Measurements from ENCODE around the gene AXIN1. TPM values are rescaled to one million over a fixed set of nuclear protein-coding genes. Genes with fewer than 3 reads are reported as not detected.

AXIN1 gene
- total RNA-seq, 1 donor from 2014 or later: 19.4 TPM

DNA sequence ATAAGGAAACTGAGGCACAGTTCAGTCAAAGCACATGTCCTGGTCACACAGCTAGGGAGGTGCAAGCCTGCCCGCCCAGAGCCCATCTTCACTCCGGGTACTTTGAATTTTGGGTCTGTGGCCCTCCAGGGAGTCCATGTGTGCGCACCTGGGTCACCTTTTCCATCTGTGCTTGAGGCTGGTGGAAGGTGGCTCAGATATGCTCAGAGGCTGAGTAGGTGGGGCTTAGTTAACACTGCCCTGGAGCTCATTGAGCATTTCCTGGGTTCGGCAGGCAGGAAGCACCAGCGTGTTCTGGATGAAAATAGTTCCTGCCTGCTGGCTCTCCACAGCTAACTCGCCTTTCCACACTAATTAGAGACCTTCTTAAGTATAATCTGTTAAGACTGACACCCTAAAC is 98.7 kb downstream of the AXIN1 start:
- DNase-seq (ENCODE audit: low spot score): no peak

DNA sequence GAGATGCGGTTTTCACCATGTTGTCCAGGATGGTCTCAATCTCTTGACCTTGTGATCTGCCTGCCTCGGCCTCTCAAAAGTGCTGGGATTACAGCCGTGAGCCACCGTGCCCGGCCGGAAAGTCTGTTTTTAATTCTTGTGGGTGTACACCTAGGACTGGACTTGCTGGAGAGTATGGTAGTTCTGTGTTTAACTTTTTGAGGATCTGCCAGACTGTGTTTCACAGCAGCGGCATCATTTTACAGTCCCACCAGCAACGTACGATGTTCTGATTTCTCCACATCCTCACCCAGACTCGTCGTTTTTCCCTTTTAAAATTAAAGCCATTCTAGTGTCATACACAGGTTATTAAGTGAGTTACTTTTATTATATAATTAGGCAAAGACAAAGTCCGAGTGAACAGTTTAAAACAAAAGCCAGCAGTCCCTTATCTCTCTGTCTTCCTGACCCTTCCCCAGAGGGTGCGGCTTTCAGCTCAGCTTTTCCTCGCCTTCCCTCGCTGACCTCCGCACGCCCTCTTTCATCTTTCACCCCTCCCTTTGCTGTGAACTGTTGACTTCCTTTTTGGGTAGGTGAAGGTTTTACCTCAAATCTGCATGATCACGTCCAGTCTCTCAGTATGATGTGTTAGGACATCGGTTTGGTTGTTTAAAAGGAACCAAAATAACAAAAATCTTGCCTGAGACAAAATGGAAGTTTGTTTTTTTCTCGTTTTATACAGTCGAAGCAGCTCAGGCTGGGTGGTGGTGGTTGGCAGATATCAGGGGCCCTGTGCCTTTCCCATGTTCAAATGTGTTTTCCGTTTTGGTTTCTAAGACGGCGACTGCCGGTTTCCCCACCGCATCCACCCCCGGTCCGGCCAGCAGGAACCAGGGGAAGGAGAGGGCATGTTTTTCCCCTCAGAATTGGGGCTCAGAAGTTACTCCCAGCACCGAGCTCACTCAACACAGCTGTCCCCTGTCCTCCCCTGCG is 99.9 kb downstream of the AXIN1 start:
- no peak for DNase-seq (ENCODE audit: low spot score)

DNA sequence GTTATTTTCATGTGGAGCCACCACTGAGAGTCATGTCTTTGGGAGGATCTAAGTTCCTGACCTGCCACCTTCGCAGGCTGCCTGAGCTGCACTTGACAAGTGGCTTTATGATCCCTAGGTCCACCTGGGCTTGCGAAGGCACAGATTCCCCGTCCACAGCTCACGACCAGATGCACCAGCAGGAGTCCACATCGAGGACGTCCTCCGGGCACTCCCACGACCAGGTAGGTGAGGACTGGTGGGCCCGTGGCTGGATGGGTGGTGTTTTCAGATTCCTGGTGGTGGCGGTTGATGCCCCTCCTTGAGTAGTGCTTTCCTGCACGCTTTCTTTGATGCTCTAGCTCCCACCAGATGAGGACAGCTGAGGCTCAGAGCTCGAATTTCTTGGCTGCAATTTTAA is 103.1 kb downstream of the AXIN1 start:
- no peak for DNase-seq (ENCODE audit: low spot score)

DNA sequence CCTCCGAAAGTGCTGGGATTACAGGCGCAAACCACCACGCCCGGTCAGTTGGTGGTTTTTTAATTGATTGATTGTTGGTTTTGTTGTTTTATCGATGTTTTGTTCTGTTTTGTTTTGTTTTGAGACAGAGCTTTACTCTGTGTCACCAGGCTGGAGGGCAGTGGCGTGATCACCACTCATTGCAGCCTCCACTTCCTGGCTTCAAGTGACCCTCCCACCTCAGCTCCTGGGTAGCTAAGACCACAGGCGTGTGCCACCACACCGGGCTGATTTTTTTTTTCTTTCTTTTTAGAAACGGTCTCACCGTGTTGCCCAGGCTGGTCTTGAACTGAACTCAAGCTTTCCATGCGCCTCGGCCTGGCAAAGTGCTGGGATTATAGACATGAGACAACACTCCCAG is 105.5 kb downstream of the AXIN1 start:
- DNase-seq (ENCODE audit: low spot score): no peak

DNA sequence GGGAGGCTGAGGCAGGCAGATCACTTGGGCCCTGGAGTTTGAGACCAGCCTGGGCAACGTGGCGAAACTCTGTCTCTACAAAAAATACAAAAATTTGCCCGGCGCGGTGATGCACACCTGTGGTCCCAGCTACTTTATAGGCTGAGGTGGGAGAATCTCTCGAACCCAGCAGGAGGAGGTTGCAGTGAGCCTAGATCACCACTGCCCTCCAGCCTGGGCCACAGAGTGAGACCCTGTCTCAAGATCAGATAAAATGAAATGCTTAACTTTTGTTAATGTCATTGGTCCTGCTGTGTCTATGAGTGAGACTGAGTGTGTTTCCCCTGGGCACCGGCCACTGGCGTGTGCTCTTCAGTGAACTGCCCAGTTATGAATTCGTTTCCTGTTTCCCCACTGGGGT is 107.4 kb downstream of the AXIN1 start:
- DNase-seq (ENCODE audit: low spot score): no peak

DNA sequence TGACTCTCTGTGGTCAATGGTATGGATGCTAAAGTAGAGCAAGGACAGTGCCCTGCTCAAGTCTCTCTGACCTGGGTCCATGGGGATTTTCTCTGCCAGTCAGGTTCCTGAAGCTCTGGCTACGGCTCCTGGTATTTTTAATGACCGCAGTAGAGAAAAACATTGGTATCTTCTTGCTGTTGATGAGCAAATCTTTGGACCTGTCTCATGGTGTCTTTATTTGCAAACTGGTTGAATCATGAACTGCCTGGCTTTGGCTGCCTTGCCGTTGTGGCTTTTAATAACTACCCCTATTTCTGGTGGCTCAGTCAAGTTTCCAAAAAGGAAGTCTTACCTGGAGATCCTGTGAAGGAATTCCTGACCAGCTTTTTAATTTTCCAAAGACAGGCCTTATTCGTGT is 109.2 kb downstream of the AXIN1 start:
- no peak for DNase-seq (ENCODE audit: low spot score)

GRCh38 chr16:242281-242680 is 110.2 kb downstream of the AXIN1 start:
- no peak for DNase-seq (ENCODE audit: low spot score)

- DNase-seq (ENCODE audit: low spot score): no peak
Observed at GRCh38 chr16:240559-240958, 112.0 kb downstream of the AXIN1 start.

DNA sequence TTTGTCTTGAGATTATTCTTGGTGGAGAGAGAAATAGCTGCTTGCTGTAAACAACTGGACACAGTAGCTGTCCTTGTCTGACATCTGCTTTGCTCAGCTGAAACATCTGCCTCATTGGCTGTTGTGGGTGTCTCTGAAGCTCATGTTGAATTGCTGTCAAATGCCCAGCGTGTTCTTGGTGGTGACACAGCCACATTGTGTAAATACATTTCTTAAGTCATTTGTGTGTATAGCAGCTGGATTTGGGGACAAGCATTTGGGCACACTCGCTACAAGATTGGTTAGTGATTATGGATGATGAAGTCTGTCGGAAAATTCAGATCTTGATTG is 112.6 kb downstream of the AXIN1 start:
- no peak for DNase-seq (ENCODE audit: low spot score)

Other genes with a start within 250 kb of the AXIN1 start
- gene NPRL3, start 214.1 kb downstream of the AXIN1 start, total RNA-seq: 22.5 TPM
- not detected for gene HBZ, start 200.1 kb downstream of the AXIN1 start, total RNA-seq
- gene HBM, start 186.7 kb downstream of the AXIN1 start, total RNA-seq: not detected
- gene HBA2, start 179.8 kb downstream of the AXIN1 start, total RNA-seq: 248 TPM
- gene HBA1, start 176.0 kb downstream of the AXIN1 start, total RNA-seq: 275 TPM
- not detected for gene HBQ1, start 172.3 kb downstream of the AXIN1 start, total RNA-seq
- gene LUC7L, start 123.3 kb downstream of the AXIN1 start, total RNA-seq: 56.7 TPM
- 90.6 TPM for gene FAM234A, start 117.9 kb downstream of the AXIN1 start, total RNA-seq
- 21.4 TPM for gene RGS11, start 76.8 kb downstream of the AXIN1 start, total RNA-seq
- 8.6 TPM for gene ARHGDIG, start 72.1 kb downstream of the AXIN1 start, total RNA-seq
- 2.2 TPM for gene PDIA2, start 69.6 kb downstream of the AXIN1 start, total RNA-seq
- 40.1 TPM for gene MRPL28, start 17.8 kb upstream of the AXIN1 start, total RNA-seq
- 39.0 TPM for gene PGAP6, start 29.3 kb upstream of the AXIN1 start, total RNA-seq
- 139 TPM for gene NME4, start 44.5 kb upstream of the AXIN1 start, total RNA-seq
- gene DECR2, start 49.2 kb upstream of the AXIN1 start, total RNA-seq: 21.8 TPM
- gene RAB11FIP3, start 72.9 kb upstream of the AXIN1 start, total RNA-seq: 35.2 TPM
- 49.2 TPM for gene CAPN15, start 175.0 kb upstream of the AXIN1 start, total RNA-seq
- not detected for gene PRR35, start 207.7 kb upstream of the AXIN1 start, total RNA-seq
- 1.3 TPM for gene NHLRC4, start 214.3 kb upstream of the AXIN1 start, total RNA-seq
- gene PIGQ, start 217.2 kb upstream of the AXIN1 start, total RNA-seq: 32.4 TPM
- 17.3 TPM for gene RAB40C, start 237.3 kb upstream of the AXIN1 start, total RNA-seq

Data from mesenteric fat pad (tissue), 1 donor.